GM23338 (cell line): ENCODE results near the gene RHOB. TPM values are rescaled to one million over a fixed set of nuclear protein-coding genes. Genes with fewer than 3 reads are reported as not detected.

Source experiments
- ATAC-seq: fragments of 200-7000 bp; cut with Tn5 transposase; 3 replicates; pipeline ENCODE4 v1.9.1; 2020
- DNase-seq: peaks from one replicate; pipeline ENCODE4 v3.0.0-alpha.2; 2015; ENCODE audit warnings: low spot score
- H2AFZ ChIP-seq: fragments of 200-600 bp; sonication (generic); 2 replicates; pipeline ENCODE4 v1.8.0; 2016; ENCODE audit warnings: antibody characterized with exemption, mild to moderate bottlenecking, moderate library complexity
- H3F3A ChIP-seq: fragments of 200-600 bp; sonication (generic); replicated peaks from 2 replicates; pipeline ENCODE4 v1.8.0; 2017; ENCODE audit warnings: antibody characterized with exemption, mixed run types, low read depth
- H3K27ac ChIP-seq: fragments of 200-600 bp; sonication (generic); 2 replicates; pipeline ENCODE4 v1.6.1; 2016; ENCODE audit warnings: low read depth
- H3K27me3 ChIP-seq: fragments of 200-600 bp; sonication (generic); 2 replicates; pipeline ENCODE4 v1.8.0; 2016; ENCODE audit warnings: mild to moderate bottlenecking, mixed run types, moderate library complexity; ENCODE audit not compliant: insufficient read depth
- H3K36me3 ChIP-seq: fragments of 200-600 bp; sonication (generic); 2 replicates; pipeline ENCODE4 v1.8.0; 2016; ENCODE audit warnings: mild to moderate bottlenecking; ENCODE audit not compliant: insufficient read depth
- H3K4me1 ChIP-seq: fragments of 200-600 bp; sonication (generic); 2 replicates; pipeline ENCODE4 v1.8.0; 2016; ENCODE audit warnings: mild to moderate bottlenecking, moderate library complexity; ENCODE audit not compliant: insufficient read depth
- H3K4me2 ChIP-seq: fragments of 200-600 bp; sonication (generic); 2 replicates; pipeline ENCODE4 v1.7.1; 2017; ENCODE audit warnings: mixed run types
- H3K4me3 ChIP-seq: fragments of 200-600 bp; sonication (generic); 2 replicates; pipeline ENCODE4 v1.6.1; 2016; ENCODE audit warnings: mixed run types
- H3K79me2 ChIP-seq: fragments of 200-600 bp; sonication (generic); replicated peaks from 2 replicates; pipeline ENCODE4 v1.8.0; 2017; ENCODE audit warnings: mild to moderate bottlenecking; ENCODE audit not compliant: insufficient read depth
- H3K9me2 ChIP-seq: fragments of 200-600 bp; sonication (generic); 2 replicates; pipeline ENCODE4 v1.8.0; 2017; ENCODE audit not compliant: insufficient read depth
- H4K20me1 ChIP-seq: fragments of 200-600 bp; sonication (generic); replicated peaks from 2 replicates; pipeline ENCODE4 v1.8.0; 2017; ENCODE audit warnings: mild to moderate bottlenecking; ENCODE audit not compliant: insufficient read depth
- H3K27ac Mint-ChIP-seq: 2 replicates; pipeline ENCODE4 v1.8.0; 2020; ENCODE audit warnings: inconsistent platforms, mild to moderate bottlenecking, moderate library complexity, mixed read lengths
- H3K27me3 Mint-ChIP-seq: 3 replicates; pipeline ENCODE4 v1.8.0; 2022; ENCODE audit warnings: low read depth, mild to moderate bottlenecking, moderate library complexity, mixed read lengths, inconsistent platforms; ENCODE audit not compliant: insufficient read depth, poor library complexity
- H3K36me3 Mint-ChIP-seq: 3 replicates; pipeline ENCODE4 v1.8.0; 2021; ENCODE audit warnings: low read depth, mild to moderate bottlenecking, inconsistent platforms, moderate library complexity, mixed read lengths
- H3K4me1 Mint-ChIP-seq: 3 replicates; pipeline ENCODE4 v1.8.0; 2020; ENCODE audit warnings: mild to moderate bottlenecking, inconsistent platforms, mixed read lengths
- H3K4me3 Mint-ChIP-seq: 3 replicates; pipeline ENCODE4 v1.8.0; 2021; ENCODE audit warnings: moderate library complexity, mild to moderate bottlenecking, inconsistent platforms, mixed read lengths
- H3K9me3 Mint-ChIP-seq: 3 replicates; pipeline ENCODE4 v1.8.0; 2020; ENCODE audit warnings: moderate library complexity, mild to moderate bottlenecking, inconsistent platforms, mixed read lengths
- JUNB ChIP-seq: IDR thresholded peaks from one replicate; pipeline ENCODE4 v1.6.1; 2016; ENCODE audit warnings: antibody characterized with exemption; ENCODE audit not compliant: unreplicated experiment
- STAT1 ChIP-seq: IDR thresholded peaks from one replicate; pipeline ENCODE4 v1.6.1; 2016; ENCODE audit warnings: antibody characterized with exemption; ENCODE audit not compliant: unreplicated experiment
- polyA plus RNA-seq: library from polyadenylated mRNA; unstranded; fragments of >200 nt; fragmentation: Nextera tagmentation; extraction: Ambion mirVana; gene quantifications from 2 replicates; pipeline ENCODE4 v1.2.1, GENCODE V29; 2016
- total RNA-seq: library from RNA; depleted of rRNA; stranded (reverse); fragments of >200 nt; shearing (Covaris generic); gene quantifications from 2 replicates; pipeline ENCODE4 v1.2.3, GENCODE V29; 2014
- TF ChIP-seq, protein P1 (sequence below), 2 experiments: fragments of 200-600 bp in 1 of 2; sonication (generic) in 1 of 2; conservative IDR thresholded peaks; 2 replicates each; pipeline versions ENCODE4 v1.5.1 to v1.6.1; 2016 to 2017; ENCODE audit warnings: antibody characterized with exemption in 2 of 2, low read depth in 2 of 2, mild to moderate bottlenecking in 2 of 2, moderate library complexity in 1 of 2
- TF ChIP-seq, protein P2 (sequence below): IDR thresholded peaks from one replicate; pipeline ENCODE4 v1.6.1; 2018; ENCODE audit warnings: antibody characterized with exemption; ENCODE audit not compliant: unreplicated experiment
- TF ChIP-seq, protein P3 (sequence below): fragments of 250-450 bp; sonication (Bioruptor Pico); IDR thresholded peaks from 2 replicates; pipeline ENCODE4 v1.5.0; 2020; ENCODE audit warnings: mild to moderate bottlenecking, moderate library complexity

RHOB gene
- total and polyA plus RNA-seq, 2 experiments from 2014 or later: 6.6 to 26.9 TPM

DNA sequence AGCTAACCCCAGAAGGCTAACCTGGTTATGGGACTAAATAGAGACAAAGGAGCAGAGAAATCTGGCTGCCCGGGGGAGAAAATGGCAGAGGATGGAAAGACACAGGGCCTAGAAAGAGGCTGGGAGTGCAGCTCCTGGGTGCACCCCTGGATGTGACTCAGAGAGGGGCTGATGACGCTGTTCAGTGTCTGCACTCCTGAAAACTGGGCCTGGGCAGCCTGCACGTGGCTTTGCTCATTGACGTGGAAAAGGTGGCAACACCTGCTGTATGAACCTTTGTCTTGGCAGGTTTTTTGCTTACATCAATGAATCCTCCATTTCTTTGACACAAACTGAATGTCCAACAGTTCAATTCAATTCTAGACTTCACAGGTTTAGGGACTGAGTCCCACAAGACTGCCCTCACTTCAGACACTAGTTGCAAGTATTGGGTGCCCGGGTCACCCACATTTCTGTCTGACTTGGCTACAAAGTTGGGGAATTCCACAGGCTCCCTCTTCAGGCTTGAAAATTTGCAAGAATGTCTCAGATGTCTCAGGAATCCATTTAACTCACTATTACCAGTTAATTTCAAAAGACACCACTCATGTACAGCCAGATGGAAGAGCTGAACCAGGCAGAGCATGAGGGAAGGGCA, 48.9 kb upstream of the RHOB start:
- Histone ChIP-seq H4K20me1 (no peaks in the 10 kb centered on the region), H3K9me2 (no peaks in the 10 kb centered on the region), H3K27me3 (no peaks in the 10 kb centered on the region), H3K36me3 (no peaks in the 10 kb centered on the region), H3F3A (no peaks in the 10 kb centered on the region), H3K79me2 (no peaks in the 10 kb centered on the region), H2AFZ (no peak overlapping the region), H3K4me1 (no peaks in the 10 kb centered on the region), H3K27ac (no peak overlapping the region), H3K4me3 (no peak overlapping the region), H3K4me2 (no peak overlapping the region)
- Mint-ChIP-seq H3K27me3 (peaks cover 4% of the 10 kb centered on the region), H3K9me3 (no peaks in the 10 kb centered on the region), H3K27ac (no peak overlapping the region), H3K4me3 (no peak overlapping the region), H3K4me1 (no peaks in the 10 kb centered on the region), H3K36me3 (no peaks in the 10 kb centered on the region)
- TF ChIP-seq, protein P1, sequence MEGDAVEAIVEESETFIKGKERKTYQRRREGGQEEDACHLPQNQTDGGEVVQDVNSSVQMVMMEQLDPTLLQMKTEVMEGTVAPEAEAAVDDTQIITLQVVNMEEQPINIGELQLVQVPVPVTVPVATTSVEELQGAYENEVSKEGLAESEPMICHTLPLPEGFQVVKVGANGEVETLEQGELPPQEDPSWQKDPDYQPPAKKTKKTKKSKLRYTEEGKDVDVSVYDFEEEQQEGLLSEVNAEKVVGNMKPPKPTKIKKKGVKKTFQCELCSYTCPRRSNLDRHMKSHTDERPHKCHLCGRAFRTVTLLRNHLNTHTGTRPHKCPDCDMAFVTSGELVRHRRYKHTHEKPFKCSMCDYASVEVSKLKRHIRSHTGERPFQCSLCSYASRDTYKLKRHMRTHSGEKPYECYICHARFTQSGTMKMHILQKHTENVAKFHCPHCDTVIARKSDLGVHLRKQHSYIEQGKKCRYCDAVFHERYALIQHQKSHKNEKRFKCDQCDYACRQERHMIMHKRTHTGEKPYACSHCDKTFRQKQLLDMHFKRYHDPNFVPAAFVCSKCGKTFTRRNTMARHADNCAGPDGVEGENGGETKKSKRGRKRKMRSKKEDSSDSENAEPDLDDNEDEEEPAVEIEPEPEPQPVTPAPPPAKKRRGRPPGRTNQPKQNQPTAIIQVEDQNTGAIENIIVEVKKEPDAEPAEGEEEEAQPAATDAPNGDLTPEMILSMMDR (conservative IDR thresholded peaks at IDR 0.05; ENCODE audit: low read depth in 2 of 2): no peak
- TF ChIP-seq JUNB: no peak
- TF ChIP-seq STAT1: no peak
- TF ChIP-seq, protein P2, sequence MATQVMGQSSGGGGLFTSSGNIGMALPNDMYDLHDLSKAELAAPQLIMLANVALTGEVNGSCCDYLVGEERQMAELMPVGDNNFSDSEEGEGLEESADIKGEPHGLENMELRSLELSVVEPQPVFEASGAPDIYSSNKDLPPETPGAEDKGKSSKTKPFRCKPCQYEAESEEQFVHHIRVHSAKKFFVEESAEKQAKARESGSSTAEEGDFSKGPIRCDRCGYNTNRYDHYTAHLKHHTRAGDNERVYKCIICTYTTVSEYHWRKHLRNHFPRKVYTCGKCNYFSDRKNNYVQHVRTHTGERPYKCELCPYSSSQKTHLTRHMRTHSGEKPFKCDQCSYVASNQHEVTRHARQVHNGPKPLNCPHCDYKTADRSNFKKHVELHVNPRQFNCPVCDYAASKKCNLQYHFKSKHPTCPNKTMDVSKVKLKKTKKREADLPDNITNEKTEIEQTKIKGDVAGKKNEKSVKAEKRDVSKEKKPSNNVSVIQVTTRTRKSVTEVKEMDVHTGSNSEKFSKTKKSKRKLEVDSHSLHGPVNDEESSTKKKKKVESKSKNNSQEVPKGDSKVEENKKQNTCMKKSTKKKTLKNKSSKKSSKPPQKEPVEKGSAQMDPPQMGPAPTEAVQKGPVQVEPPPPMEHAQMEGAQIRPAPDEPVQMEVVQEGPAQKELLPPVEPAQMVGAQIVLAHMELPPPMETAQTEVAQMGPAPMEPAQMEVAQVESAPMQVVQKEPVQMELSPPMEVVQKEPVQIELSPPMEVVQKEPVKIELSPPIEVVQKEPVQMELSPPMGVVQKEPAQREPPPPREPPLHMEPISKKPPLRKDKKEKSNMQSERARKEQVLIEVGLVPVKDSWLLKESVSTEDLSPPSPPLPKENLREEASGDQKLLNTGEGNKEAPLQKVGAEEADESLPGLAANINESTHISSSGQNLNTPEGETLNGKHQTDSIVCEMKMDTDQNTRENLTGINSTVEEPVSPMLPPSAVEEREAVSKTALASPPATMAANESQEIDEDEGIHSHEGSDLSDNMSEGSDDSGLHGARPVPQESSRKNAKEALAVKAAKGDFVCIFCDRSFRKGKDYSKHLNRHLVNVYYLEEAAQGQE: no peak
- TF ChIP-seq, protein P3, sequence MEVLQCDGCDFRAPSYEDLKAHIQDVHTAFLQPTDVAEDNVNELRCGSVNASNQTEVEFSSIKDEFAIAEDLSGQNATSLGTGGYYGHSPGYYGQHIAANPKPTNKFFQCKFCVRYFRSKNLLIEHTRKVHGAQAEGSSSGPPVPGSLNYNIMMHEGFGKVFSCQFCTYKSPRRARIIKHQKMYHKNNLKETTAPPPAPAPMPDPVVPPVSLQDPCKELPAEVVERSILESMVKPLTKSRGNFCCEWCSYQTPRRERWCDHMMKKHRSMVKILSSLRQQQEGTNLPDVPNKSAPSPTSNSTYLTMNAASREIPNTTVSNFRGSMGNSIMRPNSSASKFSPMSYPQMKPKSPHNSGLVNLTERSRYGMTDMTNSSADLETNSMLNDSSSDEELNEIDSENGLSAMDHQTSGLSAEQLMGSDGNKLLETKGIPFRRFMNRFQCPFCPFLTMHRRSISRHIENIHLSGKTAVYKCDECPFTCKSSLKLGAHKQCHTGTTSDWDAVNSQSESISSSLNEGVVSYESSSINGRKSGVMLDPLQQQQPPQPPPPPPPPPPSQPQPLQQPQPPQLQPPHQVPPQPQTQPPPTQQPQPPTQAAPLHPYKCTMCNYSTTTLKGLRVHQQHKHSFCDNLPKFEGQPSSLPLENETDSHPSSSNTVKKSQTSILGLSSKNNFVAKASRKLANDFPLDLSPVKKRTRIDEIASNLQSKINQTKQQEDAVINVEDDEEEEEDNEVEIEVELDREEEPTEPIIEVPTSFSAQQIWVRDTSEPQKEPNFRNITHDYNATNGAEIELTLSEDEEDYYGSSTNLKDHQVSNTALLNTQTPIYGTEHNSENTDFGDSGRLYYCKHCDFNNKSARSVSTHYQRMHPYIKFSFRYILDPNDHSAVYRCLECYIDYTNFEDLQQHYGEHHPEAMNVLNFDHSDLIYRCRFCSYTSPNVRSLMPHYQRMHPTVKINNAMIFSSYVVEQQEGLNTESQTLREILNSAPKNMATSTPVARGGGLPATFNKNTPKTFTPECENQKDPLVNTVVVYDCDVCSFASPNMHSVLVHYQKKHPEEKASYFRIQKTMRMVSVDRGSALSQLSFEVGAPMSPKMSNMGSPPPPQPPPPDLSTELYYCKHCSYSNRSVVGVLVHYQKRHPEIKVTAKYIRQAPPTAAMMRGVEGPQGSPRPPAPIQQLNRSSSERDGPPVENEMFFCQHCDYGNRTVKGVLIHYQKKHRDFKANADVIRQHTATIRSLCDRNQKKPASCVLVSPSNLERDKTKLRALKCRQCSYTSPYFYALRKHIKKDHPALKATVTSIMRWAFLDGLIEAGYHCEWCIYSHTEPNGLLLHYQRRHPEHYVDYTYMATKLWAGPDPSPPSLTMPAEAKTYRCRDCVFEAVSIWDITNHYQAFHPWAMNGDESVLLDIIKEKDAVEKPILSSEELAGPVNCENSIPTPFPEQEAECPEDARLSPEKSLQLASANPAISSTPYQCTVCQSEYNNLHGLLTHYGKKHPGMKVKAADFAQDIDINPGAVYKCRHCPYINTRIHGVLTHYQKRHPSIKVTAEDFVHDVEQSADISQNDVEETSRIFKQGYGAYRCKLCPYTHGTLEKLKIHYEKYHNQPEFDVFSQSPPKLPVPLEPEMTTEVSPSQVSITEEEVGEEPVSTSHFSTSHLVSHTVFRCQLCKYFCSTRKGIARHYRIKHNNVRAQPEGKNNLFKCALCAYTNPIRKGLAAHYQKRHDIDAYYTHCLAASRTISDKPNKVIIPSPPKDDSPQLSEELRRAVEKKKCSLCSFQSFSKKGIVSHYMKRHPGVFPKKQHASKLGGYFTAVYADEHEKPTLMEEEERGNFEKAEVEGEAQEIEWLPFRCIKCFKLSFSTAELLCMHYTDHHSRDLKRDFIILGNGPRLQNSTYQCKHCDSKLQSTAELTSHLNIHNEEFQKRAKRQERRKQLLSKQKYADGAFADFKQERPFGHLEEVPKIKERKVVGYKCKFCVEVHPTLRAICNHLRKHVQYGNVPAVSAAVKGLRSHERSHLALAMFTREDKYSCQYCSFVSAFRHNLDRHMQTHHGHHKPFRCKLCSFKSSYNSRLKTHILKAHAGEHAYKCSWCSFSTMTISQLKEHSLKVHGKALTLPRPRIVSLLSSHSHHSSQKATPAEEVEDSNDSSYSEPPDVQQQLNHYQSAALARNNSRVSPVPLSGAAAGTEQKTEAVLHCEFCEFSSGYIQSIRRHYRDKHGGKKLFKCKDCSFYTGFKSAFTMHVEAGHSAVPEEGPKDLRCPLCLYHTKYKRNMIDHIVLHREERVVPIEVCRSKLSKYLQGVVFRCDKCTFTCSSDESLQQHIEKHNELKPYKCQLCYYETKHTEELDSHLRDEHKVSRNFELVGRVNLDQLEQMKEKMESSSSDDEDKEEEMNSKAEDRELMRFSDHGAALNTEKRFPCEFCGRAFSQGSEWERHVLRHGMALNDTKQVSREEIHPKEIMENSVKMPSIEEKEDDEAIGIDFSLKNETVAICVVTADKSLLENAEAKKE (CRISPR knock-in tag): no peak
- DNase-seq: no peak
- no peak for ATAC-seq
